ENCODE results near the gene DPH3.

Gene DPH3

GRCh38 chr3:16258866-16259265 lies 5.9 kb downstream of the DPH3 start:
- no peak for DNase-seq (ENCODE audit: low spot score)
- in situ Hi-C loops (cut with MboI; ENCODE audit: low pct_unique_long_range_greater_than_20kb, low sequenced_read_pairs, unreplicated experiment) = no loop called here

GRCh38 chr3:16258177-16258576 lies 6.6 kb downstream of the DPH3 start:
- no peak for TF ChIP-seq CTCF (IDR thresholded peaks at IDR 0.05; ENCODE audit: extremely low read depth, insufficient read depth, missing control alignments)
- no peak for DNase-seq (ENCODE audit: low spot score)
- in situ Hi-C loops (cut with MboI; ENCODE audit: low pct_unique_long_range_greater_than_20kb, low sequenced_read_pairs, unreplicated experiment) = no loop called here

More at GRCh38 chr3:16258866-16259265, 5.9 kb downstream of the DPH3 start:
- TF ChIP-seq CTCF (IDR thresholded peaks at IDR 0.05; ENCODE audit: extremely low read depth, insufficient read depth, missing control alignments) = no peak

- DNase-seq (ENCODE audit: low spot score) = no peak
- no peak for TF ChIP-seq CTCF (IDR thresholded peaks at IDR 0.05; ENCODE audit: extremely low read depth, insufficient read depth, missing control alignments)
- in situ Hi-C loops (cut with MboI; ENCODE audit: low pct_unique_long_range_greater_than_20kb, low sequenced_read_pairs, unreplicated experiment) = no loop called here
These were observed 7.4 kb downstream of the DPH3 start for GRCh38 chr3:16257309-16257708.

- DNase-seq (ENCODE audit: low spot score) = no peak
- no peak for TF ChIP-seq CTCF (IDR thresholded peaks at IDR 0.05; ENCODE audit: extremely low read depth, insufficient read depth, missing control alignments)
- in situ Hi-C loops (cut with MboI; ENCODE audit: low pct_unique_long_range_greater_than_20kb, low sequenced_read_pairs, unreplicated experiment) = no loop called here
These were observed 9.0 kb downstream of the DPH3 start for GRCh38 chr3:16255726-16256125.

GRCh38 chr3:16255326-16255725 lies 9.4 kb downstream of the DPH3 start:
- DNase-seq (ENCODE audit: low spot score) = no peak
- no peak for TF ChIP-seq CTCF (IDR thresholded peaks at IDR 0.05; ENCODE audit: extremely low read depth, insufficient read depth, missing control alignments)
- in situ Hi-C loops (cut with MboI; ENCODE audit: low pct_unique_long_range_greater_than_20kb, low sequenced_read_pairs, unreplicated experiment) = no loop called here

- TF ChIP-seq CTCF (IDR thresholded peaks at IDR 0.05; ENCODE audit: extremely low read depth, insufficient read depth, missing control alignments) = no peak
- DNase-seq (ENCODE audit: low spot score) = no peak
- in situ Hi-C loops (cut with MboI; ENCODE audit: low pct_unique_long_range_greater_than_20kb, low sequenced_read_pairs, unreplicated experiment) = no loop called here
These were observed 9.8 kb downstream of the DPH3 start for GRCh38 chr3:16254916-16255315.

GRCh38 chr3:16253601-16254000 lies 11.1 kb downstream of the DPH3 start:
- in situ Hi-C loops (cut with MboI; ENCODE audit: low pct_unique_long_range_greater_than_20kb, low sequenced_read_pairs, unreplicated experiment) = no loop called here
- no peak for DNase-seq (ENCODE audit: low spot score)
- TF ChIP-seq CTCF (IDR thresholded peaks at IDR 0.05; ENCODE audit: extremely low read depth, insufficient read depth, missing control alignments) = no peak

Data from GM13977 (cell line).